Cardiac fibroblast (primary cell): ENCODE results near the gene IL18.

Experiments
- DNase-seq, 2 donors: peaks; one replicate each; pipeline versions ENCODE4 v3.0.0 to v3.0.0-alpha.2; 2010; ENCODE audit warnings: low read depth in 2 of 2
- H3K4me3 ChIP-seq, 2 donors: replicated peaks in 1 of 2; 1 replicate in 1 of 2; 2 replicates in 1 of 2; pipeline ENCODE4 v1.5.1; 2011; ENCODE audit warnings: low read depth in 2 of 2, low read length in 2 of 2, mild to moderate bottlenecking in 2 of 2, moderate library complexity in 1 of 2
- TF ChIP-seq, protein P1 (sequence below): IDR thresholded peaks from one replicate; pipeline ENCODE4 v1.5.1; 2011; ENCODE audit warnings: low read depth, mild to moderate bottlenecking, low read length, inconsistent platforms

The IL18 gene

DNA sequence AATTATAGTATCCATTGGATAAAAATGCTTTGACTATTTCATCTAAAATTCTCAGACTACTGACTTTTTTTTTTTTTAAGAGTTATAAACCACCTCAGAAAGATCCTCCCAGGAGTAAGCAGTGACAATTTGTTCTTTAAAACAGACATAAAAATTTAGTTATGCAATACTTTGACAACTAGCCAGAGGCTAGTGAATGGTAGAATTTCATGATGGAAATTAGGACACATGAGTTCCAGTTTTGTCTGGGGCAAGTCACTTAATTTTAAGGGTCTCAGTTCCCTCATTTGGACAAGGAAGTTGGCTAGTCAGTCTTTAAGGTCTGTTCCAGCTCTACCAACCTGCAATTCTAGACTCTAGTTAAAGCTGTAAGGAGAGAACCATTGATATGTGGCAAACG is 2.9 kb downstream of the IL18 start:
- peak; percentile 32 to 42 for DNase-seq
- TF ChIP-seq, protein P1, sequence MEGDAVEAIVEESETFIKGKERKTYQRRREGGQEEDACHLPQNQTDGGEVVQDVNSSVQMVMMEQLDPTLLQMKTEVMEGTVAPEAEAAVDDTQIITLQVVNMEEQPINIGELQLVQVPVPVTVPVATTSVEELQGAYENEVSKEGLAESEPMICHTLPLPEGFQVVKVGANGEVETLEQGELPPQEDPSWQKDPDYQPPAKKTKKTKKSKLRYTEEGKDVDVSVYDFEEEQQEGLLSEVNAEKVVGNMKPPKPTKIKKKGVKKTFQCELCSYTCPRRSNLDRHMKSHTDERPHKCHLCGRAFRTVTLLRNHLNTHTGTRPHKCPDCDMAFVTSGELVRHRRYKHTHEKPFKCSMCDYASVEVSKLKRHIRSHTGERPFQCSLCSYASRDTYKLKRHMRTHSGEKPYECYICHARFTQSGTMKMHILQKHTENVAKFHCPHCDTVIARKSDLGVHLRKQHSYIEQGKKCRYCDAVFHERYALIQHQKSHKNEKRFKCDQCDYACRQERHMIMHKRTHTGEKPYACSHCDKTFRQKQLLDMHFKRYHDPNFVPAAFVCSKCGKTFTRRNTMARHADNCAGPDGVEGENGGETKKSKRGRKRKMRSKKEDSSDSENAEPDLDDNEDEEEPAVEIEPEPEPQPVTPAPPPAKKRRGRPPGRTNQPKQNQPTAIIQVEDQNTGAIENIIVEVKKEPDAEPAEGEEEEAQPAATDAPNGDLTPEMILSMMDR, result no peak
- H3K4me3 ChIP-seq, result no peak overlapping the region

DNA sequence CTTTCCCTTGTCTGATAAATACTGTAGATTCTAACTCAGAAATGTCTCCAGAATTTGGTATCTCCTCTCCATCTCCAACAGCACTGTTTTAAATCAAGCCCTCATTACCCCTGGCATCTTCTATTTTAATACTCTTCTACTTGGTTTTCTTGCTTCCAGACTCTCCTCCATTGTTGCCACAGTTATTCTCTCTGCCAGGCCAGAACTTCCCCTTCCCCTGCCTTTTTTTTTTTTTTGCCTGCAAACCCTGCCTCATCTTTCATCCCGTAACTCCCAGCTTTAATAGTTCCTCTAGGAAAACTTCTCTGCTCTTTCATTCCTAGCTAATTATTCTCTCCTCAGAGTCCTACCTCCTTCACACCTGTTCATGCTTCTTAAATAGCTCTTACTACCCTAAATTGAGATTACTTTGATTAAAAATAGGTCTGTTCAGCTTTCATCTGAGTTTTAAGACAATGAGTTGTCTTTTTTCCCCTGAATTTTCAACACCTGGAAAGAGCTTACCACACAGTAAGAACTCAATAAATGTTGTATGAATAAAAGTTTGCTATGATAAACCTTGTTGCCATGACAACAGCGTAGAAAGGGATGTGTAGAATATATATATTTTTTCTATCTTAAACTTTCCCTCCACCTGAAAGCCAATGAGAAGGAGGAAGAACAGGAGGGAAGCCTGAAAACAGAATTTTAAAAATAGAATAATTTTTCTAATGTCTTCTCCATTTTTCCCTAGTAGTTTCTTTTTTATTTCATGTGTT is 3.6 kb downstream of the IL18 start:
- no peak overlapping the region for H3K4me3 ChIP-seq
- TF ChIP-seq, protein P1, result no peak
- DNase-seq, result no peak

DNA sequence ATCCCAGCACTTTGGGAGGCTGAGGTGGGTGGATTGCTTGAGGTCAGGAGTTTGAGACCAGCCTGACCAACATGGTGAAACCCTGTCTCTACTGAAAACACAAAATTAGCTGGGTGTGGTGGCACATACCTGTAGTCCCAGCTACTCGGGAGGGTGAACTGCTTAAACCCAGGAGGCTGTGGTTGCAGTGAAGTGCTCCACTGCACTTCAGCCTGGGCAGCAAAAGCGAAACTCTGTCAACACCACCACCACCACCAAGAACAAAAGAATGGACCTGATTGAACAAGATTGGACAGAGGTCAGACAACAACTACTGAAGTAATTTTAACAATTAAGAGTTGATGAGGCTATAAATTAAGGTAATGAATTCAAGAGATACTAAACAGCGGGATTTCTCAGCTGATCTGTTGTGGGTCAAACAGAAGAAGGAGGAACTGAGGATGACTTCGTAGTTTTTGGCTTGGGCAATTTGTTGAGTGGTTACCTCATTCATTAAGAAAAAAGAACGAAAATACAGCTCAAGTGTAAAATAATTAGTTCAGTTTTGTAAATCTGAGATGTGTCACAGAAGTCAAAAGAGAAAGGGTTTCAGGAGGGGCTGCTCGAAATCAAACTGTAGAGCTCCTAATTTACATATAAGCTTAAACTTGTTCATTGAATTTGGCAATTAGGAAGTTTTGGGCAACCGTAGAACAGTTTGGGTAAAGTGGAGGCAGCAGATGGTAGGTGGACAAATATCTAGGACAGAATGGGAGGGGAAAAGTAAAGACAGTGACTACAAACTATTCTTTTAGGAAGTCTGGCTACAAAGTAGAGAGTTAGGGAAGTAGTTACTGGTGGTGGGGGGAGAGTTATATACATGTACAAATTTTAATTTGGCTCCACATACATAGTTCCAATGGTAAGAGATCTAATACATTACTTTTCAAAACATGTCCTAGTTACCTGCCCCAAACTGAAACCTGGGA is 4.5 kb downstream of the IL18 start:
- DNase-seq, result no peak
- TF ChIP-seq, protein P1, result no peak
- H3K4me3 ChIP-seq, result no peak overlapping the region

DNA sequence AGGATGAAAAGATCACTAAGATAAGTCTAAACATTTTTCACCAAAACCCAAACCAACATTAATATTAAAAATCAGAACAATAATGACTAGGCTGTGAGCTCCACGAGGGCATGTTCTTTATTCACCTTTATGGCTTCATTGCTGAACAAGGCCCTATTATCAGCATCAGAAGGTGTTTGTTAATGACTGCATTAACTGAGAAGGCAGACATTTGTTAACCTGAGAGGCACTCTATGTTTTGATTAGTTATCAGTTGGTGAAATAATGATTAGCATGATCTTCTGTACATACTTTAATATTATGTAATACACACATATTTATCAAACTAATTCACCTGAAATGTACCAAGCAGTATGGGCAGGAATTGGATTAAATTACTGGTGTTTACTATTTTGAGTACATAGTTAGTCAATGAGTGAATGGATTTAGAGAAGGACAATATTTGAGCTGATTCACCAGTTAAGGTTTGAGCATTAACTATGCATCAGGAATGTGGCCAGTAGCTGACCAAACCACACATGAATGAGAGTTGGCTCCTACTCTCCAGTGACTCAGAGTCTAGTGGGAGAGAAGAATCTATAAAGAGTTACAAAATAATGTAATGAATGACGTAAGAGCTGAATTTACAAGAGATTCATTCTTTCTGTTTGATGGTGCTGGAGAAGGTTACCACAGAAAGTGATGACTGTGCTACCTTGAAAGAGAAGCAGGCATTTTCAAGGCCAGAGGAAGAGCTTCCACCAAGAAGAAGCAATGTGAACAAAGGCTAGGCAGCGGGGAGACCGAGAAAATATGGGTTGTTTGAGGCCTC is 6.7 kb downstream of the IL18 start:
- no peak overlapping the region for H3K4me3 ChIP-seq
- DNase-seq, result peak; percentile 95 to 99
- TF ChIP-seq, protein P1, result no peak

DNA sequence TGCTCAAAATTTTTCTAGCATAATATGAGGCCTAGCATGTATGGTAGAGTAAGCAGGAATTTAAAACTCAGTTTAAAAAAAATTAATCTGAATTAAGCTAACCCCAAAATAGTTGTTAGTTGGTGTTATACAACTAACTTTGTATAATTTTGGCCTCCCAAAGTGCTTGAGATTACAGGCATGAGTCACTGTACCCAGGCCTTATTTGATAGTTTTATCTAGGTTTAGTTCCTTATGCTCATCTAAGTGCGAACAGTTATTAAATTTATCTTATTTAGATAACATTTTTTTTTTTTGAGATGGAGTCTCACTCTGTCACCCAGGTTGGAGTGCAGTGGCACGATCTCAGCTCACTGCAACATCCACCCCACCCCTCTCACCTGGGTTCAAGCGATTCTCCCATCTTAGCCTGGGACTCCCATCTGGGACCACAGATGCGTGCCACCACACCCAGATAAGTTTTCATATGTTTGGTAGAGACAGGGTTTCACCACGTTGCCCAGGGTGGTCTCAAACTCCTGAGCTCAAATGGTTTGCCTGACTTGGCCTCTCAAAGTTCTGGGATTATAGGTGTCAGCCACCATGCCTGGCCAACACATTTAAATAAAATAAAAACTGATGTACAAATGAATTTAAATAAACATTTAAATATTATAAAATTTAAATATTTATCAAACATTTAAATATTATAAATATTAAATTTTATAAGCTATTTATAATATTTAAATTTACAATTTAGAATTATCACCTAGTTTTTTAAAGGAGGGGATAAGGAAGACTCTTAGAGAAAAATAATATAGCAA is 7.5 kb downstream of the IL18 start:
- no peak overlapping the region for H3K4me3 ChIP-seq
- TF ChIP-seq, protein P1, result no peak
- DNase-seq, result peak in 1 of 2 donors; percentile 12

DNA sequence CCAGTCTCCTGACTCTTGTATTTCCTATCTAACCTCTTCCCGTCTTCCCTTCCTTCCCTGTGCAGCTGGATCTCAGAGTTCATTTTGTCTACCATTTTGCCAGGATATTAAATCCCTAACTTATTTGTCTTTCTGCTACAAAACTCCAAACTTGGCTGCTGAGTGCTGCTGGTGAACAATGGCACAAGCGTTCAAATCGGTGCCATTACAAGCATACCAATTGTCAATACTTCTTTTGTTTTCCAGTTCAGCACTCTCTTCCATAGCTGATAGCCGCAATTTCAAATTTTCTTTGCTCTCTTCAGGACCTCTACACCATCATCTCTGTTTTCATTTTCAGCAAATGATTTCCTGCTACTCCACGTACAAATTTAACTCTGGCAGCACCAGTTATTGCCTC is 13.4 kb downstream of the IL18 start:
- H3K4me3 ChIP-seq, result no peak overlapping the region
- TF ChIP-seq, protein P1, result no peak
- no peak for DNase-seq
